Lower leg skin (tissue), 4 donors: Measurements from ENCODE around the gene STX16. TPM values are rescaled to one million over a fixed set of nuclear protein-coding genes. Genes with fewer than 3 reads are reported as not detected.

Source experiments
- DNase-seq, 2 donors: peaks; one replicate each; pipeline ENCODE4 v3.0.0-alpha.2; 2019; ENCODE audit warnings: low spot score in 2 of 2
- H3K4me3 ChIP-seq: fragments of 200-600 bp; sonication (generic); 2 replicates; pipeline ENCODE4 v1.5.1; 2017; ENCODE audit warnings: mild to moderate bottlenecking, low read depth; ENCODE audit not compliant: poor library complexity, severe bottlenecking
- CTCF ChIP-seq, 3 donors: fragments of 450-650 bp; IDR thresholded peaks; one replicate each; pipeline ENCODE4 v1.5.1; 2016; ENCODE audit warnings: antibody characterized with exemption in 3 of 3, mild to moderate bottlenecking in 3 of 3, moderate library complexity in 2 of 3
- POLR2A ChIP-seq, 2 donors: fragments of 450-650 bp; IDR thresholded peaks; one replicate each; pipeline ENCODE4 v1.6.1; 2016 to 2017; ENCODE audit warnings: antibody characterized with exemption in 2 of 2, mild to moderate bottlenecking in 1 of 2, moderate library complexity in 1 of 2
- WGBS, 2 donors: methylation state at CpG; one replicate each; pipeline ENCODE4 v1.1.5; 2018; 5-methylcytosine and 5-hydroxymethylcytosine counted together
- intact Hi-C: fragments of 100-400 bp; cut with DNase I; formaldehyde crosslinking; loops from one replicate; pipeline ENCODE4 v1.15.0; 2023; ENCODE audit warnings: low total_unique reads
- total RNA-seq, 4 donors: library from RNA; depleted of rRNA; stranded (reverse); fragments of >200 nt; gene quantifications; one replicate each; pipeline ENCODE4 v1.1.0, GENCODE V29; 2016

STX16 gene
- total RNA-seq, 4 donors from 2014 or later: 36.0 to 52.1 (median 44.2) TPM

DNA sequence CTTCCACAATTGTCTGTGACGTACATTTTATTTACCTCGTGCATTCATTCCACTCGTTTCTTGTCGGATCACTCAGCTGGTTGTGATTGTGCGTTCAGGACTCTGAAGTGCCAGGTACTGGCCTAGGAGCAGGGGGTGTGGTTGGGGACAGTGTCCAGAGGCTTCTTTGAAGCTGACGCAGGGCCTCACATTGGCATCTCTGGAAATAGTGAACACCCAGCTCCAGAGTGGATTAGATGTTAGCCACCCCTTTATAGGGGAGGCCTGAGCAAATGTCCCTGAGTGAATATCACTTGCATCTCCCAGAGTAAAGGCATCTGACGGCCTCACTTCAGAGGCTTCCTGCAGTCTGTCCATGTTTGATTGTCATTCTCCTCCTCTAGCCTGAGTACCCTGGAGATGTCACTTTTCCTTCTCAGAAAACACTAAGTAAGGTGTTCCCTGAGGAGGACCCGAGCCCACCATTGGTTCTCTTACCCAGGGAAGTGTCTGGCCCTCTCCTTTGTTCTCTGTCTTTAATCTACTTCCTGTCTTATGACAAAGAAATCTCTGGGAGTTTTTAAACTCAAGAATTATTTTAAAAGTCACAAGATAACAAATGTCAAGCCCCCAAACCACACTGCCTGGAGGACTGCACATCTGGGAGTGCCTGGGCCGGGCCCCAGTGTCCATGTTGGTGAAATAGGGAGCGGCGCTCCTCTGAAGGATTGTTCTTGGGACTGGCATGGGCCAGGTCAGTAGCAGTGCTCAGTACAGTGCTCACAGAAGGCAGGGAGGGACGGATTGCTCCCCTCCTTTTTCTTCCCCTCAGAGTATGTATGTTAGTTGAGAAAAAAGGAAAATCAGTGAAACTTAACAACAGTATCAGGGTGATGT, 10.8 kb downstream of the STX16 start:
- intact Hi-C loops: no loop called here
- H3K4me3 ChIP-seq: no peak overlapping the region
- DNase-seq: no peak
- 77 to 84% methylated on average over 12 of the region's 12 CpGs for WGBS, 2 donors
- no peak for TF ChIP-seq CTCF (IDR thresholded peaks at IDR 0.05)
- no peak for TF ChIP-seq POLR2A (IDR thresholded peaks at IDR 0.05)

- intact Hi-C loops: no loop called here
- no peak for DNase-seq
- WGBS, 2 donors: 89 to 92% methylated on average over 2 of the region's 2 CpGs
- no peak overlapping the region for H3K4me3 ChIP-seq
- no peak for TF ChIP-seq POLR2A (IDR thresholded peaks at IDR 0.05)
- no peak for TF ChIP-seq CTCF (IDR thresholded peaks at IDR 0.05)
Measured at GRCh38 chr20:58664331-58664730, 13.2 kb downstream of the STX16 start.

DNA sequence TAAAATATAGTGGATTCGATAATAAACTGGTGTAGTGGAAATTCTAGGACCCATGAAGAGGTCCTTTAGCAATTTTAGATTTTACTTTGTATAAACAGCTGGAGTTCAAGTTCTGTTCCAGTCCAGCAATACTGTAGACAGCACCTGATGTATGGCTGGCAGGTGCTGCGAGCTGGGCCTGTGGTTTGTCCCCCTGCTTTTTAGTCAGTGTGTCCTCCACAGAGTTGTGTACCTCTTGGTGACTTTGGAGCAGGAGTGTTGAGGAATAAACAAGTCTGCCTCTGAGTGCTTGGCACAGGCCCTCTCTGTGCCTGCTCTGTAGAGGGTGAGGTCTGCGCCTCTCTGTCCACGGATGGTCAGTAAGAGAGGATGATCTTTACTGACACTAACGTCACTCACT, 13.8 kb downstream of the STX16 start:
- no peak for DNase-seq
- WGBS, 2 donors: 82 to 89% methylated on average over 5 of the region's 5 CpGs
- no peak overlapping the region for H3K4me3 ChIP-seq
- TF ChIP-seq CTCF (IDR thresholded peaks at IDR 0.05) (no peak), POLR2A (IDR thresholded peaks at IDR 0.05) (no peak)
- intact Hi-C loops: no loop called here

DNA sequence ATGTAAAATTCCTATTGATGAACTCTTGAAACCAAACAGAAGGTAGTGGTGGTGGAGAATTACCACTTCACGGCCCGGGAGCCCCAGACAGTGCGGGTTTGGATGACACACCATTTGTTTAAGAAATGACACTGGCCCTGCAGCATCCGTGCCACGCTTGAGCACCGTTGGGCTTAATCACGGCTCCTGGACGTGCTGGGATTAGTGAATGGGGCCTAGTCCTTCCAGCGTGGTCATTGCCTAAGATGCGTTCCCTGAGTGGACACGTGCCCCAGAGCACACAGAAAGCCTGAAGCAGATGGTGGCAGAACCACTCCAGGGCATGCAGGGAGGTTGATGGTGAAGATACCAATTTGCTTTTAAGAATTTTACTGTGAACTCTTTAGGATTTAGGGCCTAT, 14.5 kb downstream of the STX16 start:
- DNase-seq: no peak
- intact Hi-C loops: no loop called here
- H3K4me3 ChIP-seq: no peak overlapping the region
- no peak for TF ChIP-seq CTCF (IDR thresholded peaks at IDR 0.05)
- 77 to 82% methylated on average over 11 of the region's 11 CpGs for WGBS, 2 donors

DNA sequence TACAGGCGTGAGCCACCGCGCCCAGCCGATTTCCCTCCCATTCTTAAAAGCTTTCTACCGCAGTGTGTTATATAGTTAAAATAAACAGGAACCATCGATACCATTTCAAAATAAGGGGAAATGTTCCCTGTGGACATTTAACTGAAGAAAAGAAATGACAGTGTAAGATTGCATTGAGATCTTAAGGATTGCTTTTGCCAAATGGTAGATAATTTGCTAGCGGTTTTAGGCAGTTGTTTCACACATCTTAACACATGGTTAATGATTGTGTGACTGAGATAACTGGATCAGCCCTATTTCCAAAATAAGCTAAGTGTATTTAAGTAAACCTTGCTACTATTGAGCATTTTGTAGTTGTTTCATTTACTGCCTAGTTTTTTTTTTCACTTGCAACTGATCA, 15.6 kb downstream of the STX16 start:
- TF ChIP-seq POLR2A (IDR thresholded peaks at IDR 0.05): no peak
- no peak for TF ChIP-seq CTCF (IDR thresholded peaks at IDR 0.05)
- intact Hi-C loops: no loop called here
- H3K4me3 ChIP-seq: no peak overlapping the region
- DNase-seq: no peak
- WGBS, 2 donors: 93 to 98% methylated on average over 7 of the region's 7 CpGs

DNA sequence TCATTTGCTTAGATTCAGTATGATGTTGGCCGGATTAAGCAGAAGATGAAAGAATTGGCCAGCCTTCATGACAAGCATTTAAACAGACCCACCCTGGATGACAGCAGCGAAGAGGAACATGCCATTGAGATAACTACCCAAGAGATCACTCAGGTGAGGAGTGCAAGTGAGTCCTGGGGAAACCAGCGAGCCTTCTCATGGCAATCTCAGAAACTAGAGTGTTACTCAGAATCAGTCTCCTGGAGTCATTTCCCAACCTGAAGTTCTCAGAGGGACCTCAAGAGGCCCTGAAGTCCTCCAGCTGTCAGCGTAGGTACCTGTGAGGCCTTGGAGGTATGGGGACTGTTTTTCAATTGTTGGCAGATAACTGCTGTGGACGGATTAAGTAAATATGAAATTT, 16.9 kb downstream of the STX16 start:
- WGBS, 2 donors: 92 to 94% methylated on average over 5 of the region's 5 CpGs
- H3K4me3 ChIP-seq: no peak overlapping the region
- no peak for DNase-seq
- intact Hi-C loops: no loop called here
- TF ChIP-seq CTCF (IDR thresholded peaks at IDR 0.05): no peak
- no peak for TF ChIP-seq POLR2A (IDR thresholded peaks at IDR 0.05)
